Tibial nerve (tissue), 3 donors: Measurements from ENCODE around the gene GLYATL3.

Experiments
- POLR2A ChIP-seq, 2 donors: fragments of 450-650 bp; IDR thresholded peaks; one replicate each; pipeline ENCODE4 v1.6.1; 2017; ENCODE audit warnings: antibody characterized with exemption in 2 of 2, mild to moderate bottlenecking in 2 of 2, moderate library complexity in 2 of 2
- TF ChIP-seq, protein P1 (sequence below), 5 experiments: fragments of 200-600 bp in 3 of 5; fragments of 450-650 bp in 2 of 5; sonication (generic) in 3 of 5; IDR thresholded peaks; one replicate each; pipeline ENCODE4 v1.5.1; 2016 to 2019; ENCODE audit warnings: antibody characterized with exemption in 5 of 5, mild to moderate bottlenecking in 3 of 5, moderate library complexity in 2 of 5

DNA sequence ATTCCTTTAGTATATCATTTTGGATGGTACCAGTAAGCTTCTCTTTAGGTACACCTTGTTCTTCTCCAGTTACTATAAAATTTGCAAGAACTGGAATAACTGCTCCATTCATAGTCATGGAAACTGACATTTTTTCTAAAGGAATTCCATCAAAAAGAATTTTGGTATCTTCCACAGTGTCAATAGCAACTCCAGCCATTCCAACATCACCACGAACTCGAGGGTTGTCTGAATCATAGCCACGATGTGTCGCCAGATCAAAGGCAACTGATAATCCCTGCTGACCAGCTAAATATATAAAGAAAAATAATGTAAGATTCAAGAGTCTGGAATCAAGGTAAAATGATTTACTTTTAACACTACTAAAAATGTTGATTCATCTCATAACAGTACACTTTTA is 42.0 kb upstream of the GLYATL3 start:
- TF ChIP-seq, protein P1, sequence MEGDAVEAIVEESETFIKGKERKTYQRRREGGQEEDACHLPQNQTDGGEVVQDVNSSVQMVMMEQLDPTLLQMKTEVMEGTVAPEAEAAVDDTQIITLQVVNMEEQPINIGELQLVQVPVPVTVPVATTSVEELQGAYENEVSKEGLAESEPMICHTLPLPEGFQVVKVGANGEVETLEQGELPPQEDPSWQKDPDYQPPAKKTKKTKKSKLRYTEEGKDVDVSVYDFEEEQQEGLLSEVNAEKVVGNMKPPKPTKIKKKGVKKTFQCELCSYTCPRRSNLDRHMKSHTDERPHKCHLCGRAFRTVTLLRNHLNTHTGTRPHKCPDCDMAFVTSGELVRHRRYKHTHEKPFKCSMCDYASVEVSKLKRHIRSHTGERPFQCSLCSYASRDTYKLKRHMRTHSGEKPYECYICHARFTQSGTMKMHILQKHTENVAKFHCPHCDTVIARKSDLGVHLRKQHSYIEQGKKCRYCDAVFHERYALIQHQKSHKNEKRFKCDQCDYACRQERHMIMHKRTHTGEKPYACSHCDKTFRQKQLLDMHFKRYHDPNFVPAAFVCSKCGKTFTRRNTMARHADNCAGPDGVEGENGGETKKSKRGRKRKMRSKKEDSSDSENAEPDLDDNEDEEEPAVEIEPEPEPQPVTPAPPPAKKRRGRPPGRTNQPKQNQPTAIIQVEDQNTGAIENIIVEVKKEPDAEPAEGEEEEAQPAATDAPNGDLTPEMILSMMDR (IDR thresholded peaks at IDR 0.05): no peak
- no peak for TF ChIP-seq POLR2A (IDR thresholded peaks at IDR 0.05)
